ENCODE results near the gene CNTLN.

DNA sequence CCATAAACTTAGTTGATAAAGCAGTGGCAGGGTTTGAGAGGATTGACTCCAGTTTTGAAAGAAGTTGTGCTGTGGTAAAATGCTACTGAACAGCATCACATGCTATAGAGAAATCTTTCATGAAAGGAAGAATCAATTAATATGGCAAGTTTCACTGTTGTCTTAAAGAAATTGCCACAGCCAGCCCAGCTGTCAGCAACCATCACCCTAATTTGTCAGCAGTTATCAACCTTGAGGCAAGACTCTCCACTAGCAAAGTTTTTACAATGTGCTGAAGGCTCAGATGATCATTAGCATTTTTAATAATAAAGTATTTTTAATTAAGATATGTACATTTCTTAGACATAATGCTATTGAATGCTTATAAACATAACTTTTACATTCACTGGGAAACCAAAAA, 343.0 kb downstream of the CNTLN start:
- TF ChIP-seq POLR2AphosphoS5 (IDR thresholded peaks at IDR 0.05) (no peak), POLR2A (IDR thresholded peaks at IDR 0.05) (no peak)
- TF ChIP-seq, protein P1, sequence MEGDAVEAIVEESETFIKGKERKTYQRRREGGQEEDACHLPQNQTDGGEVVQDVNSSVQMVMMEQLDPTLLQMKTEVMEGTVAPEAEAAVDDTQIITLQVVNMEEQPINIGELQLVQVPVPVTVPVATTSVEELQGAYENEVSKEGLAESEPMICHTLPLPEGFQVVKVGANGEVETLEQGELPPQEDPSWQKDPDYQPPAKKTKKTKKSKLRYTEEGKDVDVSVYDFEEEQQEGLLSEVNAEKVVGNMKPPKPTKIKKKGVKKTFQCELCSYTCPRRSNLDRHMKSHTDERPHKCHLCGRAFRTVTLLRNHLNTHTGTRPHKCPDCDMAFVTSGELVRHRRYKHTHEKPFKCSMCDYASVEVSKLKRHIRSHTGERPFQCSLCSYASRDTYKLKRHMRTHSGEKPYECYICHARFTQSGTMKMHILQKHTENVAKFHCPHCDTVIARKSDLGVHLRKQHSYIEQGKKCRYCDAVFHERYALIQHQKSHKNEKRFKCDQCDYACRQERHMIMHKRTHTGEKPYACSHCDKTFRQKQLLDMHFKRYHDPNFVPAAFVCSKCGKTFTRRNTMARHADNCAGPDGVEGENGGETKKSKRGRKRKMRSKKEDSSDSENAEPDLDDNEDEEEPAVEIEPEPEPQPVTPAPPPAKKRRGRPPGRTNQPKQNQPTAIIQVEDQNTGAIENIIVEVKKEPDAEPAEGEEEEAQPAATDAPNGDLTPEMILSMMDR (IDR thresholded peaks at IDR 0.05): no peak
